ENCODE results near the gene PEX16.

- TF ChIP-seq POLR2A (IDR thresholded peaks at IDR 0.05): no peak
- no peak for TF ChIP-seq CTCF (IDR thresholded peaks at IDR 0.05)
Measured at GRCh38 chr11:45860348-45860747, 57.3 kb downstream of the PEX16 start.

All from esophagus squamous epithelium (tissue), 4 donors.